HG03159 (cell line): ENCODE measurements around the gene MORN5.
A peak's percentile ranks its signal among the peaks of the same experiment; 100 is the strongest.
"Not testable (repeated sequence)": the region's sequence is repeated elsewhere in the genome, so short reads cannot be mapped to it uniquely, and the experiment has no call there.

Experiments
- ATAC-seq: cut with Tn5 transposase; IDR thresholded peaks from one replicate; pipeline ENCODE4 v1.9.1; 2021; ENCODE audit warnings: mild to moderate bottlenecking, moderate library complexity; ENCODE audit not compliant: unreplicated experiment

The MORN5 gene

GRCh38 chr9:122159026-122159924 lies at the start of gene MORN5, which contains the start of gene NDUFA8:
Gene MORN5, plus strand, starts transcription at chr9:122159908. Its CDS starts 65 bp downstream, at chr9:122159973.
Gene NDUFA8, minus strand, starts transcription at chr9:122159779. Its CDS starts 102 bp downstream, at chr9:122159677.
- peak; percentile 87 for ATAC-seq

DNA sequence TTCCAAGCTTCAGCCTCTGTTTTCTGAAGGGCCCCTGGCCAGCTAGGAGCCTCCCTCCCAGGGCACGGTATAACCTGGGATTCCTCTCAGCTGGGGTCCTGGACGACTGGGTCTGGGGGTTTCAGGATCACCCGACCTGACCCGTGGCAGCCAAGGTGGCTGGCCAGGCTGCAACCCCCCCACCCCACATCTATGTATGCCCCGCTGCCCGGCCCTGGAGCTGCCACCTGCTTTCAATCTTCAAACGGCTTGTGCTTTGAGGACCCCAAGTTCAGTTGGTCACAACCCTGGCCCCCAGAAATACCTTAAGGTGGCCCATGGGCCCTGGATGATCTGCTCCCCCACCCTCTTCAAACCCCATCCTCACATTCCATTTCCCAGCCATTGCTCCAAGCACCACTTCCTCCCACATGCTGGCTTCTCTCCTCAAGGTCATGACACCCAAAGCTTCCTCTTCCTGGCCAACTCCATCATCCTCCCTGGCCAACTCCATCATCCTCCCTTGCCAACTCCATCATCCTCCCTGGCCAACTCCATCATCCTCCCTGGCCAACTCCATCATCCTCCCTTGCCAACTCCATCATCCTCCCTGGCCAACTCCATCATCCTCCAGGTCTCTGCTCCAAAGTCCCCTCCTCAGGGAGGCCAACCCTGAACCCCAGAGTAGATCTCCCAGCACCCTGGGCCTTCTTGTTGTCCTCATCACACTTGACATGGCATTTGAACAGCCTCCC lies 49.4 kb upstream of the MORN5 start:
- ATAC-seq, result no peak

GRCh38 chr9:122111413-122112085 lies 48.2 kb upstream of the MORN5 start:
- ATAC-seq, result no peak

DNA sequence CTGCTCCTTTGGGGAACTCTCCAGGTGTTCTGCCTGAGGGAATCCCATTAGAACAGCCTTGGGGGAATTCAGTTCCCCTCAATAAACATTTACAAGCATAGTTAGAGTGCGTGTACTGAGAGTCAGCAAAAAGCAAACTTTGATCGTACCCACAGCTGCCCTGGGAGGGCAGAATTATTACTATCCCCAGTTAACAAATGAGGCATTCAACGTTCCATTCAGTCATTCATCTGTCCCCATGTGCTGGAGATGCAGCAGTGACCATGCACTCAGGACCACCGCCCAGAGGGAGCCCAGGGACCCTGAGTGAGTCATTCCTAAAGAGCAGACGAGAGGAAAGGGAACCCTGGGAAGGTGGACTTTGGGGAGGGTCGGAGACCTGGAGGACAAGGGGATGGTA lies 47.5 kb upstream of the MORN5 start:
- ATAC-seq, result no peak

DNA sequence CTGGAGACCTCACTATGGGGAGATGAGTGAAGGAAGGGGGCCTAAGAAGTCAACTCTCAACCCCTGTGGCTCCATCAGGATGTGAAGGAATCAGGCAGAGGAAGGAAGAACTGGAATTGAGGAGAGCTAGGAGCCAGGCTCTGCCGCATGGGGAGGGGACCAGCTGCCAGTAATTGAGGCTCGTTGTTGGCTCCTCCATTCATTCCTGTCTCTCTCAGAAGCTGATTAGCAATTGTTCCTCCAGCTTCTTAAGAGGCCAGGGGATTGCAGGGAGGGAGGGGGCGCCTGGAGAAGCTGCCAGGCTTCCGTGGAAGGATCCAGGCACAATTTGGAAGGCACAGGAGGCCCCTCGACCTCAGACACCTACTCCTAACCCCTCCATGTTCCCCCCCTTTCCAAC lies 46.1 kb upstream of the MORN5 start:
- no peak for ATAC-seq

- no peak for ATAC-seq
These were observed 44.3 kb upstream of the MORN5 start for GRCh38 chr9:122115176-122116035.

DNA sequence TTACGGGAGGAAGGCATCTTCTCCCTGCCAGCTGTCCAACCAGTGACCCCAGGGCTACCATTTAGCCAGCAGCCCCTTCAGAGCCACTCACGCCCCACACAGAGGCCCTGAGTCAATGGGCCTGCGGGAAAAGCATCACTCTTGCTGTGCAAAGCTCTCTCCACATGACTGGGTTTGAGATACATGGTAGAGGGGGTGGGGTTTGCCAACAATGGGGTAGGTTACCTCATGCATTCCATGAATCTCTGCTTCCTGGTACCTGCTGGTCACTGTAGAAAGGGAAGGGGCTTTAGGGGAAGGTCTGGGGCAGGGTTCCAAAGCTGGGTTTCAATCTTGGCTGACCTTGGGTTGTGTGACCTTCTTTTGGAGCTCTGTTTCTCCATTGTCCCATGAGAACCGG lies 43.7 kb upstream of the MORN5 start:
- no peak for ATAC-seq

DNA sequence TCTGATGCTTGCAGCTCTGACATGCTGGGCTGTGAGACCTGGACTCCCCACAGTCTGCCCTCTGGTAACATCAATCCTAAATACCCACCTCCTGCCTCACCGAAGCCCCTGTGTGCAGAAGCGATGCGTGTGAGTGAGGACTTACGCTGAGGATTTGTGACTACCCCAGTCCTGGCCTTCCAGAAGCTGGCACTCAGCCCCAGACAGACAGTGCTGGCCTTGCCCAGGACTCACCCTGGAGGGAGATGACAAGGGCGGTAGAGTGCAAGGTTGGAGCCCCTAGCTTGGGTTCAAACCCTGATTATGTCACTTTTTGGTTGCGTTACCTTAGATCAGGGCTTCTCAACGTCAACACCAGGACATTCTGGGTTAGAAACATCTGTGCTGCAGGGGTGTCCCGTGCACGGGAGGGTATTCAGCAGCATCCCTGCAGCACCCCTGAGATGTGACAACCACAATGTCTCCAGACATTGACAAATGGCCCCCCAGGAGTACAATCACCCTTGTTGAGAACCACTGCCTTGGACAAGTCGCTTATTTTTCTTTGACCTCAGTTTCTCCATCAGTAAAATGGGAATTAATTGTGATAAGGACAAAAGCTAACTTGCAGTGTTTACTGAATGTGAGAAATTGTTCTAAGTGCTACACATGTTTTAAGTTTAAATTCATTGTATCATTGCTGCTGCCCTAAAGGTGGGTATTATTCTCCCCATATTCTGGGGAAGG lies 43.1 kb upstream of the MORN5 start:
- no peak for ATAC-seq

- ATAC-seq, result not testable (repeated sequence)
These were observed 42.5 kb upstream of the MORN5 start for GRCh38 chr9:122117241-122117640.

GRCh38 chr9:122118343-122119165 lies 41.2 kb upstream of the MORN5 start:
- ATAC-seq, result no peak

DNA sequence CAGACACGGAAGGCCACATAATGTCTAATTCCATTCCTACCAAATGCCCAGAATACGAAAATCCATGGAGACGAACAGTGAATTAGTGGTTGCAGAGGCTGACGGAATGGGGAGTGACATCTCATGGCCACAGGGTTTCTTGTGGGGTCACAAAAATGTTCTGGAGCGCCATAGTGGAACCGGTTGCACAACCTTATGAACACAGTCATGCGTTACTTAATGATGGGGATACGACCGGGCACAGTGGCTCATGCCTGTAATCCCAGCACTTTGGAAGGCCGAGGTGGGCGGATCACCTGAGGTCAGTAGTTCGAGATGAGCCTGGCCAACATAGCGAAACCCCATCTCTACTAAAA lies 40.6 kb upstream of the MORN5 start:
- no peak for ATAC-seq

GRCh38 chr9:122119721-122120120 lies 40.0 kb upstream of the MORN5 start:
- ATAC-seq, result no peak

- ATAC-seq, result no peak
These were observed 39.2 kb upstream of the MORN5 start for GRCh38 chr9:122120316-122121071.

DNA sequence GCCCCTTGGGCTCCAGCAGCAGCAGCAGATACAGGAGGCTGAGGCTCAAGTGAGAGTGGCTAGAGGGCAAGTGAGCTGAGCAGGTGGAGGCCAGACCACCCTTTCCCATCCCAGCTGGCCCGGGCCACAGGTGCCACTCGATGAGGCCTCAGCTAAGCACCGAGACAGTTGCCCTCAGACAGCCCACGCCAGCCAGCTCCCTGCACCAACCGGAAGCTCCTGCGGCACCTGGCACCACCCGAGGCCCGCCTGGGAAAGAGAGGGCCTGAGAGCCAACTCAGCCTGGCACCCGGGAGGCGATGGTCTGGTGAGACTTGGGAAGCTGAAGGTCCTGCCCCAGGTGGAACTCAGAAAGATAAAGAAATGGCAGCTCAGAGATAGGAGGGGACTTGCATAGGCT lies 38.3 kb upstream of the MORN5 start:
- ATAC-seq, result no peak

- no peak for ATAC-seq
These were observed 37.8 kb upstream of the MORN5 start for GRCh38 chr9:122121931-122122330.

DNA sequence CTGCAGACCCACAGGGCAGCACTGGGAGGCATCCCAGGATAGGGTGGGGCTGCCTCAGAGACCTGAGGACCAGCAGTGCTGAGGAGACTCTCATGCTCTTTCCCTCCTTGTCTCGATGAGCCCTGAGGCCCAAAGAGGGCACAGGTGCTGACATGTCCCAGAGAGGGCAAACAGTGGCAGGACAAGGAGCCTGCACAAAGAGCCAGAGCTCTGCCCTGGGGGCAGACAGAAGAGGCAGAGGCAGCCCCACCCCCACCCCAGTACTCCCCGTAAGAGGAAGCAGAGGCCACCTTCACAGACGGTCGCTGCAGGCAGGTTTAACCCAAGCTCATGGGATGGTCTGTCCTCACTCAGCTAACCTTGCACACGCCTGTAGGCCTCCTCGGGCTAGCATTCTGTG lies 37.2 kb upstream of the MORN5 start:
- ATAC-seq, result no peak

DNA sequence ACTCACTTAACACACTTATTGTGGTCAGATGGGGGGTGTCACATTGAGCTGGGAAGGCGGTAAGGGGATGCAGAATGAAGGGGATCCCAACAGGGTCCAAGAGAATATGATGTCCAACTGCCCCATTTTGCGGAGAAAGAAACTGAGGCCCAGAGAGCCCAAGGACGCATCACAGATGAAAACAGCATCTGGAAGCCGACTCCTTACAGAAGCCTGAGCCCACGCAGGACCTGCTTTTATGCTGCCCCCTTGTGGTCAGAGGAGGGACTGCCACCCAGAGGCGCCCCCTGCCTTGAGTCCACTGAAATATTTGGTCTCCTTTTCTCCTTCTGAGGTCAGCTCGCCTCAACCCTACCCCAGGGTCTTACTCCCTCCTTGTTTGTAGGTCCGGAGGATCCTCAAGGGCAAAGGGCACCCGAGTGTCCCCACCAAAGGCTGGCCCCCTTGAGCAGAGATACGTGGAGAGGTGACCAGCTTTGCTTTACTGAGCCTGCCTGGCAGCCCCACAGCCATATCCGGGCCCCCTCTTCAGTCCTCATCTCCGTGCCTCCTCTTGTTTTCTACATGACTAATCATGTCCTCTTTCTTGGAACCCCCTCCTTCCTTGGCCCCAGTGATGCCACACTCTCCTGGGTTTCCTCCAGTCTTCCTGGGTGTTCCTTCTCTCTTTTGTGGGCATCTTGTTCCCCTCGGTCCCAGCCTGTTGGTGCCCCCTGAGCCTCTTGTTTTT lies 36.6 kb upstream of the MORN5 start:
- no peak for ATAC-seq

DNA sequence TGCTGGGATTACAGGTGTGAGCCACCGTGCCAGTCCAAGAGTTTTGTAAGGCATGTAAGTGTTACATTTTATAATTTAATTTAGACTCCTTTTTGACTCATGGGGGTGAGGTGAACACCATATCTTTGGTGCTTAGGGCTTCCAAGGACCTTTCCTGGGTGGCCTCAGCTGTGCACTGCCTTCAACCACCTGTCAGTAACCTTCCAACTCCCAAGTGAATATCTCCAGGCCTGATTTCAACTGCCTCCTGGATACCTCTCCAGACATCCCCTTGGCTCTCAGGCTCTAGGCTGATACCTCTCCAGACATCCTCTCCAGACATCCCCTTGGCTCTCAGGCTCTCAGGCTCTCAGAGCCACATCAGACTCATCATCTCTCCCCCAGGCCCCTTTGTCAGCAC lies 35.7 kb upstream of the MORN5 start:
- ATAC-seq, result no peak
